GM21528 (cell line): ENCODE results near the gene MARS1.

Source experiments
- ATAC-seq: cut with Tn5 transposase; IDR thresholded peaks from one replicate; pipeline ENCODE4 v1.9.1; 2021; ENCODE audit warnings: mild to moderate bottlenecking, moderate library complexity; ENCODE audit not compliant: unreplicated experiment, low FRiP score

The MARS1 gene

GRCh38 chr12:57525615-57526383 is 37.9 kb downstream of the MARS1 start:
- no peak for ATAC-seq

GRCh38 chr12:57526477-57527126 is 38.7 kb downstream of the MARS1 start:
- no peak for ATAC-seq

- ATAC-seq: no peak
These were observed 39.3 kb downstream of the MARS1 start for GRCh38 chr12:57527184-57527583.

- ATAC-seq: no peak
These were observed 40.3 kb downstream of the MARS1 start for GRCh38 chr12:57528176-57528575.

GRCh38 chr12:57528831-57529555 is 41.1 kb downstream of the MARS1 start:
- no peak for ATAC-seq

GRCh38 chr12:57529831-57530230 is 42.0 kb downstream of the MARS1 start:
- no peak for ATAC-seq

GRCh38 chr12:57530396-57531142 is 42.7 kb downstream of the MARS1 start:
- ATAC-seq: no peak

- ATAC-seq: no peak
These were observed 44.0 kb downstream of the MARS1 start for GRCh38 chr12:57531836-57532235.

- ATAC-seq: no peak
These were observed 45.2 kb downstream of the MARS1 start for GRCh38 chr12:57533108-57533507.

- no peak for ATAC-seq
These were observed 46.4 kb downstream of the MARS1 start for GRCh38 chr12:57534250-57534649.

- no peak for ATAC-seq
These were observed 47.2 kb downstream of the MARS1 start for GRCh38 chr12:57534991-57535543.

GRCh38 chr12:57535764-57536596 is 48.1 kb downstream of the MARS1 start:
- ATAC-seq: no peak

- no peak for ATAC-seq
These were observed 48.7 kb downstream of the MARS1 start for GRCh38 chr12:57536597-57536942.

GRCh38 chr12:57539134-57539768 is 51.4 kb downstream of the MARS1 start:
- ATAC-seq: no peak

GRCh38 chr12:57541001-57541400 is 53.1 kb downstream of the MARS1 start:
- ATAC-seq: no peak

GRCh38 chr12:57541717-57542116 is 53.8 kb downstream of the MARS1 start:
- ATAC-seq: no peak

- no peak for ATAC-seq
These were observed 55.7 kb downstream of the MARS1 start for GRCh38 chr12:57543581-57543980.

- ATAC-seq: no peak
These were observed 58.1 kb downstream of the MARS1 start for GRCh38 chr12:57545809-57546437.
